K562 (cell line): Measurements from ENCODE around the gene ATP9B. TPM values are rescaled to one million over a fixed set of nuclear protein-coding genes. Genes with fewer than 3 reads are reported as not detected.

Experiments used
- ATAC-seq: fragments of 200-7000 bp; cut with Tn5 transposase; 3 replicates; pipeline ENCODE4 v1.9.1; 2020; ENCODE audit warnings: moderate library complexity
- BruUV-seq: library from RNA; stranded (reverse); fragments of 400-500 nt; replicated peaks from 2 replicates; lab custom pipeline; 2021; lab: Mats Ljungman, UMichigan
- CTCF ChIA-PET: fragments of 300-600 bp; formaldehyde crosslinking; extraction: SDS; loops from one replicate; lab custom pipeline; 2021; ENCODE audit warnings: low intra/inter-chr PET ratio; lab: Yijun Ruan, JAX
- POLR2A ChIA-PET: fragments of 300-600, 350-650 bp; sonication (Branson Sonifier 250); formaldehyde crosslinking; extraction: SDS; loops from one replicate; lab custom pipeline; 2021; ENCODE audit warnings: antibody characterized with exemption, inconsistent platforms; lab: Yijun Ruan, JAX
- DNase-seq, 4 experiments: peaks; one replicate each; pipeline versions ENCODE4 v3.0.0 to v3.0.0-alpha.2; 2011 to 2018; ENCODE audit warnings: low spot score in 3 of 4, mixed read lengths in 3 of 4; ENCODE audit errors: extremely low read depth in 1 of 4
- FAIRE-seq: peaks from 2 replicates; lab custom pipeline; 2011; peaks lifted over from hg19 to GRCh38; lab: Jason Lieb, UNC
- H2AFZ ChIP-seq: 2 replicates; pipeline ENCODE4 v1.6.0; 2011; ENCODE audit warnings: low read depth, low read length, control low read depth, inconsistent platforms
- H3K27ac ChIP-seq: fragments of 200-600 bp; 3 replicates; pipeline ENCODE4 v1.8.0; 2011; ENCODE audit warnings: low read depth, mild to moderate bottlenecking, control low read depth, inconsistent platforms, low read length, moderate library complexity, mixed read lengths; ENCODE audit errors: extremely low read depth
- H3K27me3 ChIP-seq, 2 experiments: fragments of 300-600 bp in 1 of 2; 2 replicates in 1 of 2; 3 replicates in 1 of 2; pipeline versions ENCODE4 v1.6.0 to v1.8.0; 2011; ENCODE audit warnings: inconsistent platforms in 2 of 2, low read length in 2 of 2, mild to moderate bottlenecking in 1 of 2, mixed read lengths in 1 of 2, moderate library complexity in 1 of 2; ENCODE audit not compliant: control insufficient read depth in 2 of 2, insufficient read depth in 2 of 2
- H3K36me3 ChIP-seq: fragments of 300-600 bp; 3 replicates; pipeline ENCODE4 v1.8.0; 2011; ENCODE audit warnings: mild to moderate bottlenecking, low read length, inconsistent platforms; ENCODE audit not compliant: control insufficient read depth, insufficient read depth
- H3K4me1 ChIP-seq, 2 experiments: fragments of 200-600 bp in 1 of 2; replicated peaks in 1 of 2; 2 replicates in 1 of 2; 3 replicates in 1 of 2; pipeline versions ENCODE4 v1.5.1 to v1.8.0; 2011; ENCODE audit warnings: inconsistent platforms in 2 of 2, low read length in 2 of 2, mild to moderate bottlenecking in 1 of 2, mixed read lengths in 1 of 2, moderate library complexity in 1 of 2; ENCODE audit not compliant: control insufficient read depth in 2 of 2, insufficient read depth in 2 of 2
- H3K4me2 ChIP-seq: 2 replicates; pipeline ENCODE4 v1.6.1; 2011; ENCODE audit warnings: low read length, control low read depth, inconsistent platforms, mixed read lengths; ENCODE audit not compliant: insufficient read depth
- H3K4me3 ChIP-seq: fragments of 200-600 bp; sonication (generic), shearing (Covaris generic); 2 replicates; pipeline ENCODE4 v1.5.1; 2016; ENCODE audit warnings: control low read depth, inconsistent platforms
- H3K79me2 ChIP-seq: fragments of 200-600 bp; 3 replicates; pipeline ENCODE4 v1.8.0; 2011; ENCODE audit warnings: low read length, inconsistent platforms; ENCODE audit not compliant: control insufficient read depth, insufficient read depth
- H3K9ac ChIP-seq, 2 experiments: 2 replicates each; pipeline versions ENCODE4 v1.6.0 to v1.6.1; 2011; ENCODE audit warnings: low read depth in 2 of 2, low read length in 2 of 2, control low read depth in 1 of 2, inconsistent platforms in 1 of 2, mild to moderate bottlenecking in 1 of 2, mixed read lengths in 1 of 2; ENCODE audit not compliant: insufficient read depth in 1 of 2
- H3K9me1 ChIP-seq: one replicate; pipeline ENCODE4 v1.6.0; 2011; ENCODE audit warnings: inconsistent platforms, mild to moderate bottlenecking, low read length, moderate library complexity; ENCODE audit not compliant: control insufficient read depth, insufficient read depth
- H3K9me3 ChIP-seq: replicated peaks from 2 replicates; pipeline ENCODE4 v1.5.1; 2011; ENCODE audit warnings: low read depth, low read length, inconsistent platforms; ENCODE audit not compliant: control insufficient read depth, insufficient read depth
- H4K20me1 ChIP-seq: replicated peaks from 2 replicates; pipeline ENCODE4 v1.6.1; 2011; ENCODE audit warnings: low read length, inconsistent platforms, mixed read lengths; ENCODE audit not compliant: control insufficient read depth, insufficient read depth
- CBX8 ChIP-seq: fragments of 200-600 bp; sonication (generic); IDR thresholded peaks from 2 replicates; pipeline ENCODE4 v1.6.1; 2012; ENCODE audit warnings: borderline replicate concordance, mixed run types, low read depth, mild to moderate bottlenecking, moderate library complexity, mixed read lengths, low read length, control low read depth, inconsistent platforms; ENCODE audit not compliant: poor library complexity, severe bottlenecking; ENCODE audit errors: extremely low read depth
- E2F4 ChIP-seq: sonication (generic); formaldehyde crosslinking; IDR thresholded peaks from 2 replicates; pipeline ENCODE4 v1.8.0; 2022; ENCODE audit warnings: mild to moderate bottlenecking, low read depth, missing genetic modification reagents
- ELK1 ChIP-seq: sonication (generic); formaldehyde crosslinking; IDR thresholded peaks from 2 replicates; pipeline ENCODE4 v1.8.1; 2022; ENCODE audit warnings: missing genetic modification reagents
- ETV5 ChIP-seq: sonication (generic); formaldehyde crosslinking; IDR thresholded peaks from 2 replicates; pipeline ENCODE4 v1.4.0; 2020; ENCODE audit warnings: low read depth, mild to moderate bottlenecking, missing genetic modification reagents
- HBP1 ChIP-seq: fragments of 450-650 bp; formaldehyde crosslinking; IDR thresholded peaks from 2 replicates; pipeline ENCODE4 v1.4.0; 2022; ENCODE audit warnings: missing genetic modification characterization
- IFI16 ChIP-seq: fragments of 250-450 bp; sonication (Bioruptor Pico); IDR thresholded peaks from 2 replicates; pipeline ENCODE4 v2.1.2; 2022; ENCODE audit warnings: mild to moderate bottlenecking, inconsistent platforms
- JUNB ChIP-seq: fragments of 450-650 bp; formaldehyde crosslinking; conservative IDR thresholded peaks from 2 replicates; pipeline ENCODE4 v1.4.0; 2020; ENCODE audit warnings: mild to moderate bottlenecking
- STAT5A ChIP-seq: IDR thresholded peaks from 2 replicates; pipeline ENCODE4 v1.6.1; 2012; ENCODE audit warnings: low read length, inconsistent platforms, borderline replicate concordance
- WHSC1 ChIP-seq: IDR thresholded peaks from one replicate; pipeline ENCODE4 v1.6.1; 2012; ENCODE audit warnings: low read length, control low read depth, inconsistent platforms
- ZKSCAN1 ChIP-seq: fragments of 150-350 bp; IDR thresholded peaks from 2 replicates; pipeline ENCODE4 v1.6.1; 2016; ENCODE audit warnings: low read depth, low read length
- ZNF197 ChIP-seq: fragments of 200-800 bp; sonication (Bioruptor generic); IDR thresholded peaks from 2 replicates; pipeline ENCODE4 v1.6.1; 2016; ENCODE audit warnings: low read depth, missing genetic modification characterization, missing compliant biosample characterization
- WGBS: fragments of 100-300 bp; shearing (Covaris generic); methylation state at CpG from one replicate; pipeline ENCODE4 v1.1.6; 2016; ENCODE audit warnings: low coverage, mixed read lengths; ENCODE audit not compliant: insufficient coverage; ENCODE audit errors: missing lambda C conversion rate; 5-methylcytosine and 5-hydroxymethylcytosine counted together
- in situ Hi-C: fragments of 300-500 bp; cut with MboI; formaldehyde crosslinking; loops from 4 replicates; pipeline ENCODE4 v1.15.0; 2018; ENCODE audit warnings: inconsistent platforms, mixed read lengths
- intact Hi-C: fragments of 100-400 bp; cut with micrococcal nuclease; formaldehyde crosslinking; loops from 2 replicates; pipeline ENCODE4 v1.14.2; 2022
- polyA plus RNA-seq, 8 experiments: library from polyadenylated mRNA; depleted of rRNA in 4 of 8; stranded (reverse) in 5 of 8; unstranded in 3 of 8; fragments of >200 nt; fragmentation: Nextera tagmentation in 2 of 8; fragmentation: Illumina TruSeq in 1 of 8; extraction: Ambion mirVana in 2 of 8; extraction: Trizol in 1 of 8; gene quantifications; 2 replicates each; pipeline versions ENCODE4 v1.2.1 to v1.2.3, GENCODE V29; 2011 to 2014; ENCODE audit warnings: inconsistent platforms in 1 of 8, missing spikeins in 1 of 8
- total RNA-seq, 7 experiments: library from RNA; depleted of rRNA in 6 of 7; stranded (reverse); fragments of >200 nt in 6 of 7; fragmentation: Illumina TruSeq in 2 of 7; extraction: Trizol in 2 of 7; gene quantifications; 2 replicates each; pipeline versions ENCODE4 v1.2.1 to v1.2.3, GENCODE V29; 2011 to 2021; ENCODE audit warnings: low replicate concordance in 1 of 7

The ATP9B gene
- total and polyA plus RNA-seq, 9 of the 15 experiments (the other 6 are each of a cell fraction or from before 2014, with no cell fraction given), result 0.66 to 13.2 (median 7.9) TPM

- ChIA-PET CTCF (no interaction called here), POLR2A (no interaction called here)
- FAIRE-seq, result no peak
- Histone ChIP-seq H3K79me2 (no peaks in the 10 kb centered on the region), H3K9me3 (no peaks in the 10 kb centered on the region), H3K27ac (no peak overlapping the region), H3K4me1 (no peaks in the 10 kb centered on the region), H3K36me3 (peaks cover 4% of the 10 kb centered on the region; the same call in 1 of the 3 replicates), H3K4me2 (no peak overlapping the region), H3K27me3 (no peaks in the 10 kb centered on the region), H3K4me3 (no peak overlapping the region), H4K20me1 (no peaks in the 10 kb centered on the region), H3K9me1 (no peaks in the 10 kb centered on the region), H3K9ac (no peak overlapping the region), H2AFZ (no peak overlapping the region)
- no peak for TF ChIP-seq ELK1 (CRISPR knock-in tag)
- TF ChIP-seq HBP1 (CRISPR knock-in tag), result no peak
- no peak for TF ChIP-seq WHSC1
- no peak for TF ChIP-seq E2F4
- TF ChIP-seq ZKSCAN1, result no peak
- TF ChIP-seq CBX8, result no peak
- no peak for TF ChIP-seq JUNB (CRISPR knock-in tag)
- TF ChIP-seq ETV5, result no peak
- no peak for TF ChIP-seq STAT5A
- TF ChIP-seq ZNF197 (CRISPR knock-in tag), result no peak
- TF ChIP-seq IFI16 (CRISPR knock-in tag), result no peak
- no peak for DNase-seq
- in situ Hi-C loops (no loop called here), intact Hi-C loops (no loop called here)
- BruUV-seq, result no TSS peak
- ATAC-seq, result no peak
- WGBS, result 93% methylated on average over 3 of the region's 3 CpGs
These were observed 59.9 kb downstream of the ATP9B start for GRCh38 chr18:79129120-79129519.
